ENCODE results near the gene PLXNA2. TPM values are rescaled to one million over a fixed set of nuclear protein-coding genes. Genes with fewer than 3 reads are reported as not detected.

PLXNA2 gene
- total RNA-seq, 8 experiments from 2014 or later = 14.3 to 50.5 (median 34.1) TPM

- peak in 7 of 8 experiments; percentile 20 to 76 (median 38) for ATAC-seq (replicated peaks in 6 of 8)
- Histone ChIP-seq H3K27ac (no peak overlapping the region), H3K4me1 (replicated peaks in 1 of 2) (peaks cover 0 to 3% of the 10 kb centered on the region in 2 donors), H3K4me3 (no peak overlapping the region)
- WGBS, 10 experiments = 20 to 60% (median 57%) methylated on average over 1 to 2 of the region's 2 CpGs; no CpG with 5 or more reads in 6 of the 10 experiments
- in situ Hi-C loops (cut with MboI; ENCODE audit: low pct_unique_long_range_greater_than_20kb in 2 of 9, low sequenced_read_pairs in 9 of 9, unreplicated experiment in 9 of 9) = loop anchor here in 1 of 9 experiments (25.0 kb wide), 1 partner anchor 95 kb away; no protein-coding TSS in a partner anchor
Observed at GRCh38 chr1:207981976-207982375, 262.2 kb downstream of the PLXNA2 start.

GRCh38 chr1:207978441-207978840 is 265.7 kb downstream of the PLXNA2 start:
- H3K4me1 ChIP-seq (replicated peaks in 1 of 2) = no peaks in the 10 kb centered on the region
- H3K27ac ChIP-seq = no peak overlapping the region
- no peak overlapping the region for H3K4me3 ChIP-seq
- in situ Hi-C loops (cut with MboI; ENCODE audit: low pct_unique_long_range_greater_than_20kb in 2 of 9, low sequenced_read_pairs in 9 of 9, unreplicated experiment in 9 of 9) = loop anchor here in 2 of 9 experiments (10.0 to 25.0 kb wide), 2 partner anchors 91 to 94 kb away; no protein-coding TSS in a partner anchor
- WGBS, 10 experiments = 61 to 100% (median 80%) methylated on average over 1 to 4 of the region's 4 CpGs; no CpG with 5 or more reads in 1 of the 10 experiments
- no peak for ATAC-seq (replicated peaks in 6 of 8)

- no peak for ATAC-seq (replicated peaks in 6 of 8)
- no peak overlapping the region for H3K4me3 ChIP-seq
- in situ Hi-C loops (cut with MboI; ENCODE audit: low pct_unique_long_range_greater_than_20kb in 2 of 9, low sequenced_read_pairs in 9 of 9, unreplicated experiment in 9 of 9) = loop anchor here in 2 of 9 experiments (10.0 to 25.0 kb wide), 2 partner anchors 91 to 93 kb away; no protein-coding TSS in a partner anchor
- peaks cover 0 to 2% of the 10 kb centered on the region in 2 donors for H3K4me1 ChIP-seq (replicated peaks in 1 of 2)
- H3K27ac ChIP-seq = no peak overlapping the region
- WGBS, 10 experiments = 42 to 100% (median 75%) methylated on average over 1 of the region's 1 CpG; no CpG with 5 or more reads in 1 of the 10 experiments
Observed at GRCh38 chr1:207977876-207978275, 266.3 kb downstream of the PLXNA2 start.

GRCh38 chr1:207973898-207974568 is 270.2 kb downstream of the PLXNA2 start:
- no peak overlapping the region for H3K27ac ChIP-seq
- WGBS, 10 experiments = 10 to 100% (median 83%) methylated on average over 1 to 5 of the region's 5 CpGs
- in situ Hi-C loops (cut with MboI; ENCODE audit: low pct_unique_long_range_greater_than_20kb in 2 of 9, low sequenced_read_pairs in 9 of 9, unreplicated experiment in 9 of 9) = loop anchor here in 1 of 9 experiments (10.0 kb wide), 1 partner anchor 89 kb away; no protein-coding TSS in a partner anchor
- H3K4me1 ChIP-seq (replicated peaks in 1 of 2) = peaks cover 19 to 27% of the 10 kb centered on the region in 2 donors
- peak in 3 of 8 experiments; percentile 34 to 98 (median 95) for ATAC-seq (replicated peaks in 6 of 8)
- H3K4me3 ChIP-seq = no peak overlapping the region

GRCh38 chr1:207972337-207972736 is 271.8 kb downstream of the PLXNA2 start:
- peak in 3 of 8 experiments; percentile 12 to 32 (median 20) for ATAC-seq (replicated peaks in 6 of 8)
- in situ Hi-C loops (cut with MboI; ENCODE audit: low pct_unique_long_range_greater_than_20kb in 2 of 9, low sequenced_read_pairs in 9 of 9, unreplicated experiment in 9 of 9) = loop anchor here in 1 of 9 experiments (10.0 kb wide), 1 partner anchor 88 kb away; no protein-coding TSS in a partner anchor
- Histone ChIP-seq H3K4me3 (no peak overlapping the region), H3K4me1 (replicated peaks in 1 of 2) (peaks cover 19 to 27% of the 10 kb centered on the region in 2 donors), H3K27ac (peak overlapping the region in 1 of 2 donors; percentile 10)
- 25 to 86% (median 71%) methylated on average over 1 to 5 of the region's 5 CpGs; no CpG with 5 or more reads in 2 of the 10 experiments for WGBS, 10 experiments

Measured in motor neuron (in vitro differentiated cells).